ENCODE measurements around the gene GALNTL6.
"Not testable (repeated sequence)": the region's sequence is repeated elsewhere in the genome, so short reads cannot be mapped to it uniquely, and the experiment has no call there.

Gene GALNTL6

DNA sequence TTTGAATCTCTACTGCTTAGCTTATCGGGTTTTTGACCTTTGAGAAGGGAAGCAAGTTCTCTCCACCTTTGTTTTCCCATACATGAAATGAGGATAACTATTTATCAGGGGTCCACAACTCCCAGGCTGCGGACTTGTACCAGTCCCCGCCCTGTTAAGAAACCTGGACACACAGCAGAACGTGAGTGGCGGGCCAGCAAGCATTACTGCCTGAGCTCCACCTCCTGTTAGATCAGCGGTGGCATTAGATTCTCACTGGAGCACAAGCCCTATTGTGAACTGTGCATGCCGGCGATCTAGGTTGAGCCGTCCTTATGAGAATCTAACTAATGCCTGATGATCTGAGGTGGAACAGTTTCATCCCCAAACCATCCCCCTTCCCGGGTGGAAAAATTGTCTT lies 579.5 kb downstream of the GALNTL6 start:
- no peak for DNase-seq (ENCODE audit: low spot score)

DNA sequence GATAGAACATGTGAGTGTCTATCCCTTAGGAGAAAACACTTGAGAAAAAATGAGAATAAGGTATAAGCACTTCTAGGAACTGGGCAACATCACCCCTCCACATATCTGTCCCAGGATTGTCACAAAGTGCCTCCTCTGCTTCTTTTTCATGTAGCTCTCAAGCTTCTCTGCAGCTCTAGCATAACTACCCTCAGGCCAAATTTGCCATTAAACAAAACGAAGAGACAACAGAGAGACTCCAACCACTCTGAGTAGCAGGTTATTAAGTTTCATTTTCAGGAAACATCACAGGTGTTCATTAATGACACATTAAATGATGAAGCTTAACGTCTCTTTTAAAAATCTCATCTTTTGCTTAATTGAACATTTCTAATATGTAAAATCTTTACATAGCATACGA lies 580.0 kb downstream of the GALNTL6 start:
- DNase-seq (ENCODE audit: low spot score): no peak

GRCh38 chr4:172404676-172405075 lies 591.5 kb downstream of the GALNTL6 start:
- DNase-seq (ENCODE audit: low spot score): no peak

- DNase-seq (ENCODE audit: low spot score): no peak
Observed at GRCh38 chr4:172410363-172410762, 597.2 kb downstream of the GALNTL6 start.

GRCh38 chr4:172411149-172411548 lies 597.9 kb downstream of the GALNTL6 start:
- no peak for DNase-seq (ENCODE audit: low spot score)

DNA sequence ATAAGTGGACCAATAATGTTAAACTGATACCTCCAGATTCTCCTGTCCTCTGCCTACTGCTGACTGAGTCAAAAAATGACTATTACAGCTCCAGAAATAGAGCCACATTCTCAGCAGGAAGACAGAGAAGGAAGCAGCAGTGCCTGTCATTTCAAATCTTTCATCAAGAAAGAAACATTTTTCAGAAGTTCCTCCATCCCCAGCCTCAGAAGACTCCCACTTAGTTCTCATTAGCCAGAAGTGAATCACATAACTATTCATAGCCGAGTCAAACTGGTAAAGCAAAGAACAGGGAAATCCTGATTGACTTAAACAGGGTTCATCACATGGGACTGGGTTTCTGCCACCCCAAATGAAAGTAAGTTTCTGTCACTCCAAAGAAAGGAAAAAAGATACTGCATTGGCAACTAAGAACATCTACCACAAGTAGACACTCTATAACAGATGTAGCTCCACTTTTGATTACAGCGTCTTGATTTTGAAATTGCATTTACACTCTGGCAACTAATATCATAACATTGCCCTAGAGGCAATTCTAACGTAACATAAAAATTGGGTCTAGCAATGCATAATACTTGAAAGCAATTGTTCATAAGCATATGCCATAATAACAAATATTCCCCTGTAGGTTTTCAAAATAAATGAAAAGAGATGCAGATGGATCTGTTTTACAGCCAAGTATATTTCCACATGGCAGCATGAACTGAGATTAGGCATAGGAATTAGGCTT lies 599.8 kb downstream of the GALNTL6 start:
- no peak for DNase-seq (ENCODE audit: low spot score)

DNA sequence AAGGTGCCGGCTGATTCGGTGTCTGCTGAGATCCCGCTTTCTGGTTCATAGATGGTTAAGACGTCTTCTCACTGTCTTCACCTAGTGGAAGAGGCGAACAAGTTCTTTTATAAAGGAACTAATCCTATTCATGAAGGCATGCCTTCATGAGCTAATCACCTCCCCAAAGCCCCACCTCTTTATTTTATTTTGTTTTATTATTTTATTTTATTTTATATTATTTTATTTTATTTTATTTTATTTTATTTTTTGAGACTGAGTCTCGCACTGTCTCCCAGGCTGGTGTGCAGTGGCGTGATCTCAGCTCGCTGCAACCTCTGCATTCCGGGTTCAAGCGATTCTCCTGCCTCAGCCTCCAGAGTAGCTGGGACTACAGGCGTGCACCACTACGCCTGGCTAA lies 615.8 kb downstream of the GALNTL6 start:
- not testable (repeated sequence) for DNase-seq (ENCODE audit: low spot score)

DNA sequence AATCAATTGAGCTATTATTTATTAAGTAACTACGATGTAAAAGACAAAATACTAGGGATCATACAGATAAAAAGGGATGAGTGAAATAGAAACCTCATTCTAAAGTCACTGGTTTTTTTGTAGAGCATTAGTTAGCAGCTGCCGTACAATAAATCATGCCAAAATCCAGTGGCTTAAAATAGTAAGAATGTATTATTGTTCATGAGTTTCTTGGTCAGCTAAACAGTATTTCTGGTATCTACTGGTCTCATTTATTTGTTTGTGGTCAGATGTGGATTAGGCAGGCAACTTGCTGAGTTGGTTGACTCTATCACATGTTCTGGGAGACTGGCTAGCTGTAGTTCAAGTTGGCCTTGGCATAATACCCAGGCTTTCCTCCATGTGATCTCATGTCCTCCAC lies 667.3 kb downstream of the GALNTL6 start:
- DNase-seq (ENCODE audit: low spot score): no peak

- no peak for DNase-seq (ENCODE audit: low spot score)
Observed at GRCh38 chr4:172481802-172482508, 668.8 kb downstream of the GALNTL6 start.

DNA sequence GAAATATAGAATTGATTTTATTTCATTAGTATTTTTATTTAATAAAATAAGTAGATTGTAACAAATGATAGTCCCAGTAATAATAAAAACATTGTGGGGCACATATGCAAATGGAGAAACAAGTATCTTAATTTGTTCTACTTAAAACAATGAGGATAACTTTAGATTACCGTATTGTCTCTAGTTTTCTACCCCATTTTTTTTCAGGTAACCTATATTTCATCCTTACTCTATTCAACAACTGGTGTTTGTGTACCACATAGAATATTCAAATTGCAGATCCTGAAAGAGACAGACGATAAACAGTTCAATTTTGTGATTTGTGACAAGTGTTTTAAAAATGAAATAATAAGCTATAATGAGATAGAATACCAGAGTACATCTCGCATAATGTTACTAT lies 671.8 kb downstream of the GALNTL6 start:
- no peak for DNase-seq (ENCODE audit: low spot score)

GRCh38 chr4:172486531-172486930 lies 673.3 kb downstream of the GALNTL6 start:
- DNase-seq (ENCODE audit: low spot score): no peak

DNA sequence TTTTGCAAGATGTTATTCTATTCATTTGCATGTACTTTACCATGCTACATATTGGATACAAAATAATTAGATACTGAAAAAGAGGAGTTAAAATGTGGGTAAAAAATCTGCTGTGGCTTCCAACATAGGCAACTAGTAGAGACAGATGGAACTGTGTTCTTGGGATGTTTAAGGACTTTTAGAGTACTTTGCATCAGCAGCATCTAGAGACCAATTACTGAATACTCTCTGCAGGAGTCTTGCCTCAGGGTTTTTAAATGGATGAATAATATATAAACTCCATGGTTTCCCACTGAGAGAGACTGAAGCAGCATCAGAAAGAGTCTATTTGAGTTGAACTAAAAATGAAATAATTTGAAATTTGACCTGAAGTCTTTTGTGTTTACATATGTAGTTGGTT lies 676.7 kb downstream of the GALNTL6 start:
- no peak for DNase-seq (ENCODE audit: low spot score)

DNA sequence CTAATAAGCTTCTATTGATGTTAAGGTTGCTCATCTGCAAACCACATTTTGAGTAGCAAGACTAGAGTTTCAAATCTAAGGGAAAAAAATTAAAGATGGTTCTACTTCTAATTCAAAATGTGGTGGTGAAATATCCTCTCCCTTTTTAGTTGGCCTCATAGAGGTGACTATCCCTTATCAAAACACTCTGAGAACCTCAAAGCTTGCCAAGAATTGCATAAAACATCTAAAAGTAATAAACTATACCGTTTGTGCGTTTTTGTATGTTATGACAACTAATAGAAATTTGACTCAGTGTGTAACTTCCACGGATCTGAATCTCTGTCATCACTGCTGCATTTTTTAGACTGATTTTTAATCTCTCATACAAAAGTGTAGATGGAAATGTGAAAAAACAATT lies 682.6 kb downstream of the GALNTL6 start:
- no peak for DNase-seq (ENCODE audit: low spot score)

- no peak for DNase-seq (ENCODE audit: low spot score)
Observed at GRCh38 chr4:172497321-172497720, 684.1 kb downstream of the GALNTL6 start.

DNA sequence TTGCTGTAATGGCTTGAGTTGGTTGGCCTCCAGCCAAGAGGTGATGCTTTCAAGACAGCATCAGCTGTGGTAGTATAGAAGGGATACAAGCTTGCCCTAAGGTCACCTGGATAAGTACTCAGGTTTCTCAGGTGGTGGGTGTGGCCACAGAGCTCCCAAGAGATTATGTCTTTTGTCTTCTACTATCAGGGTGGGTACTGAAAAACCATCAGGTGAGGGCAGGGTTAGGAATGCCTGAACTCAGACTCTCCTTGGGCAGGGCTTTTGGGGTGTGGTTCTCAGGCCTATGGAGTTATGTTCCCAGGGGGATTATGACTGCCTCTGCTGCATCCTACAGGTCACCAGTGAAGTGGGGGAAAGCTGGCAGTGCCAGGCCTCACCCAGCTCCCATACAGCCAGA lies 700.8 kb downstream of the GALNTL6 start:
- DNase-seq (ENCODE audit: low spot score): no peak

DNA sequence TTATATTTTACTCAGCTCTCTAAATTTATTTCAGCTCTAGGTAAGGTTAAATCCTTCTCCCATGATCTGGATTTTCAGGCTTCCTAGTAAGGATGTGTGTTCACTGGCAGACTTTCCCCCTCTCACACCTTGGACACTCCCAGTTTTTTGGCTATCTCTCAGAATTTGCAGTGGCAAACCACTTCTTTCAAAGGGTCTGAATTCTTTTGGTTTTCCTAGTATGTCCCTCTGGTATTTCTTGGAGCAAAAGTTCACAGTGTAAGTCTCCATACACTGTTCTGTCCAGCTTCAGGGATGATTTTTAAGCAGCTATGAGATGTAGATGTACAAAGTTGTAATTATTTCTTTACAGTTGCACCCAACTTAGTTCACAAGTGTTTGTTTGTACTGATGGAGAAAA lies 701.6 kb downstream of the GALNTL6 start:
- DNase-seq (ENCODE audit: low spot score): no peak

GRCh38 chr4:172515266-172515879 lies 702.2 kb downstream of the GALNTL6 start:
- no peak for DNase-seq (ENCODE audit: low spot score)

DNA sequence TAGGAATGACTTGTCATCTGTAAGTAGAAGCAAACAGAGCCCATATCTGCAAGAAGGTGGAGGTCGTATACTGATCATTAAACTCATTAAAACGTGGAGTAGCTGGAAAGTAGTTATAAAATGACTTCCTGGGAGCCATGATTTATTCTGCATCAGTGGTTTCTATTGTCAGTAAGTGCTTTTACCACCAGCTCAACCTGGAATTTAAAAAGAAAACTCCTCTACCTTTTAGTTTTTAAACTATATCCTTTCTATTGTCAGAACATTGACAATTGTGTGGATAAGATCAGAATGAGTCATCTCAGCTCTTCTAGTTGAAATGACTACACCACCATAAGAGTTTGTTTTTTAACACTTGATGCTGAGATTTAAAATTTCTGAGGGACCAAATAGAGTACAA lies 704.2 kb downstream of the GALNTL6 start:
- DNase-seq (ENCODE audit: low spot score): no peak

DNA sequence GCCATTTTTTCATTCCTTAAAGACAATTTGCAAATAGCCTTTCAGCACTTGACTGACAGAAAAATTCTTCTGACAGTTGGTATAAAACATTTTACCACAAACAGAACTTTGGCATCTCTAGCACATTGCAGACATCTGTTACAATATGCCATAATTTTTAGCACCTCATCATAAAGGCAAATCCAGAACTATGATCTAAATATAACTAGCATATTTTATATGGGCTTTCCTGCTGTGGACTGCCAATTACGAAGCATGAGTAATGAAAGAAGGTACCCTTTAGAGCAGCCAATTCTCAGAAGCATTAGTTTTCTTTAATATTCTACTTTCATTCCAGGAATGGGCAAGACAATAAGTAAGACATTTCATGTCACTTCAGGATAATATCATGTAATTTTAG lies 708.0 kb downstream of the GALNTL6 start:
- no peak for DNase-seq (ENCODE audit: low spot score)

GRCh38 chr4:172521680-172522079 lies 708.5 kb downstream of the GALNTL6 start:
- no peak for DNase-seq (ENCODE audit: low spot score)

GRCh38 chr4:172543249-172543648 lies 730.0 kb downstream of the GALNTL6 start:
- DNase-seq (ENCODE audit: low spot score): no peak

GRCh38 chr4:172546782-172547181 lies 733.6 kb downstream of the GALNTL6 start:
- DNase-seq (ENCODE audit: low spot score): no peak

- DNase-seq (ENCODE audit: low spot score): no peak
Observed at GRCh38 chr4:172547724-172548123, 734.5 kb downstream of the GALNTL6 start.

Measured in CD4-positive, alpha-beta T cell treated with Interleukin-2 at 100 ng/mL for 4 hours (primary cell).